DOHH2 (cell line): ENCODE results near the gene C1GALT1.
"Not testable (repeated sequence)": the region's sequence is repeated elsewhere in the genome, so short reads cannot be mapped to it uniquely, and the experiment has no call there.

Experiments used
- H3F3A ChIP-seq: fragments of 200-600 bp; sonication (generic), shearing (Covaris generic); 2 replicates; pipeline ENCODE4 v1.6.0; 2016; ENCODE audit warnings: antibody characterized with exemption, mild to moderate bottlenecking; ENCODE audit not compliant: control insufficient read depth, insufficient read depth
- H3K27ac ChIP-seq: fragments of 200-600 bp; sonication (generic); 2 replicates; pipeline ENCODE4 v1.5.1; 2014; ENCODE audit warnings: low read depth, mild to moderate bottlenecking, low read length, moderate library complexity
- H3K27me3 ChIP-seq: fragments of 200-600 bp; sonication (generic); 2 replicates; pipeline ENCODE4 v1.6.1; 2014; ENCODE audit warnings: mild to moderate bottlenecking, low read length, mixed read lengths; ENCODE audit not compliant: control insufficient read depth
- H3K36me3 ChIP-seq: fragments of 200-600 bp; sonication (generic); 2 replicates; pipeline ENCODE4 v1.6.1; 2014; ENCODE audit warnings: mild to moderate bottlenecking, low read length, moderate library complexity, mixed read lengths; ENCODE audit not compliant: control insufficient read depth
- H3K4me1 ChIP-seq: fragments of 200-600 bp; sonication (generic); 2 replicates; pipeline ENCODE4 v1.6.1; 2014; ENCODE audit warnings: mild to moderate bottlenecking, low read length, mixed read lengths; ENCODE audit not compliant: control insufficient read depth
- H3K4me2 ChIP-seq: fragments of 200-600 bp; sonication (generic); 2 replicates; pipeline ENCODE4 v1.6.0; 2014; ENCODE audit warnings: mild to moderate bottlenecking, low read length, moderate library complexity
- H3K4me3 ChIP-seq: fragments of 200-600 bp; sonication (generic); 2 replicates; pipeline ENCODE4 v1.5.1; 2014; ENCODE audit warnings: mild to moderate bottlenecking, low read length, mixed read lengths
- H3K79me2 ChIP-seq: fragments of 200-600 bp; sonication (generic); 2 replicates; pipeline ENCODE4 v1.6.1; 2014; ENCODE audit warnings: mild to moderate bottlenecking, low read length, mixed read lengths; ENCODE audit not compliant: control insufficient read depth
- H3K9me2 ChIP-seq: fragments of 200-600 bp; sonication (generic); replicated peaks from 2 replicates; pipeline ENCODE4 v1.6.1; 2014; ENCODE audit warnings: mild to moderate bottlenecking, low read length, mixed read lengths; ENCODE audit not compliant: control insufficient read depth
- H3K9me3 ChIP-seq: fragments of 200-600 bp; sonication (generic); 2 replicates; pipeline ENCODE4 v1.6.1; 2014; ENCODE audit warnings: antibody characterized with exemption, low read length, mixed read lengths; ENCODE audit not compliant: control insufficient read depth, insufficient read depth
- H4K20me1 ChIP-seq: fragments of 200-600 bp; sonication (generic); 2 replicates; pipeline ENCODE4 v1.6.0; 2014; ENCODE audit warnings: low read depth, mild to moderate bottlenecking, antibody characterized with exemption, low read length, moderate library complexity; ENCODE audit not compliant: control insufficient read depth, insufficient read depth
- CTCF ChIP-seq: fragments of 200-600 bp; sonication (generic); IDR thresholded peaks from one replicate; pipeline ENCODE4 v1.5.1; 2014; ENCODE audit warnings: antibody characterized with exemption, mild to moderate bottlenecking, low read depth, low read length; ENCODE audit not compliant: poor library complexity, severe bottlenecking
- EZH2phosphoT487 ChIP-seq: fragments of 200-600 bp; sonication (generic); IDR thresholded peaks from 2 replicates; pipeline ENCODE4 v1.6.1; 2017; ENCODE audit warnings: borderline replicate concordance, mild to moderate bottlenecking, antibody characterized with exemption, low read length, moderate library complexity, mixed read lengths

The C1GALT1 gene

GRCh38 chr7:7152315-7152714 lies 30.0 kb upstream of the C1GALT1 start:
- Histone ChIP-seq H3K4me1 (peaks cover 11% of the 10 kb centered on the region), H3K27ac (no peak overlapping the region), H3K36me3 (no peaks in the 10 kb centered on the region), H3F3A (no peaks in the 10 kb centered on the region), H3K79me2 (no peaks in the 10 kb centered on the region), H3K9me3 (peaks cover 13% of the 10 kb centered on the region; the same call in 1 of the 2 replicates), H3K9me2 (no peaks in the 10 kb centered on the region), H3K4me3 (no peak overlapping the region), H4K20me1 (no peaks in the 10 kb centered on the region), H3K4me2 (no peak overlapping the region), H3K27me3 (no peaks in the 10 kb centered on the region)
- no peak for TF ChIP-seq EZH2phosphoT487
- no peak for TF ChIP-seq CTCF

DNA sequence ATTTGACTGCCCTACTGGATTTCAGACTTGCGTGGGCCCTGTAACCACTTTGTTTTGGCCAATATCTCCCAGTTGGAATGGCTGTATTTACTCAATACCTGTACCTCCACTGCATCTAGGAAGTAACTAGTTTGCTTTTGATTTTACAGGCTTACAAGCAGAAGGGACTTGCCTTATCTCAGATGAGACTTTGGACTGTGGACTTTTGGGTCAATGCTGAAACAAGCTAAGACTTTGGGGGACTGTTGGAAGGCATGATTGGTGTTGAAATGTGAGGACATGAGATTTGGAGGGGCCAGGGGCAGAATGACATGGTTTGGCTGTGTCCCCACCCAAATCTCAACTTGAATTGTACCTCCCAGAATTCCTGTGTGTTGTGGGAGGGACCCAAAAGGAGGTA lies 28.0 kb upstream of the C1GALT1 start:
- not testable (repeated sequence) for H3K4me2 ChIP-seq, H3K27me3 ChIP-seq, H3F3A ChIP-seq, H3K27ac ChIP-seq, H3K79me2 ChIP-seq, H3K9me2 ChIP-seq, H3K4me3 ChIP-seq, H4K20me1 ChIP-seq, H3K36me3 ChIP-seq
- H3K4me1 ChIP-seq, result peaks cover 28% of the 10 kb centered on the region
- H3K9me3 ChIP-seq, result peaks cover 18% of the 10 kb centered on the region

DNA sequence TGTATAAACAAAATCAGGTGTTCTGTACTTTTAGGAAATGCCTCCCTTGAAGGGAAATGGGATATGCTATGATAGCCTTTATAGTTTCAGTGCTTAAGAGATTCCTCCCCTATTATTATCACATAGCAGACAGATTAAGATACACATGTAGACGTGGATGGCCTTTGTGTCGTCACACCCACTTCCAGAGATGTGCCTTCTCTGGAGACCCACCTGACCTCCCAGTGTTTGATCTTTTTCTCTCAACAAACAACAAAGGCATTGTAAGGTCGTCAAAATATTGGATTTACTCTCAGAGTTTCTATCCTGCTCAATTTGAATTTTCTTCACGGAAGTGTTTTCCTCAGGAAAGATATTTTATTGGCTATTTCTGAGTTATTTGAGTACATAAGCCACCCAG lies 25.7 kb upstream of the C1GALT1 start:
- Histone ChIP-seq H3F3A (no peaks in the 10 kb centered on the region), H3K36me3 (no peaks in the 10 kb centered on the region), H3K79me2 (no peaks in the 10 kb centered on the region), H3K4me2 (no peak overlapping the region), H3K4me3 (no peak overlapping the region), H3K9me3 (peaks cover 26% of the 10 kb centered on the region), H3K27ac (no peak overlapping the region), H3K4me1 (peaks cover 34% of the 10 kb centered on the region), H3K9me2 (no peaks in the 10 kb centered on the region), H4K20me1 (no peaks in the 10 kb centered on the region), H3K27me3 (no peaks in the 10 kb centered on the region)
- TF ChIP-seq CTCF (no peak), EZH2phosphoT487 (no peak)

GRCh38 chr7:7157177-7157886 lies 25.0 kb upstream of the C1GALT1 start:
- Histone ChIP-seq H3K79me2 (no peaks in the 10 kb centered on the region), H3K27ac (no peak overlapping the region), H3F3A (no peaks in the 10 kb centered on the region), H3K4me3 (no peak overlapping the region), H3K4me2 (no peak overlapping the region), H3K27me3 (no peaks in the 10 kb centered on the region), H3K36me3 (no peaks in the 10 kb centered on the region), H3K9me2 (no peaks in the 10 kb centered on the region), H4K20me1 (no peaks in the 10 kb centered on the region), H3K4me1 (peaks cover 28% of the 10 kb centered on the region), H3K9me3 (peaks cover 26% of the 10 kb centered on the region)
- TF ChIP-seq EZH2phosphoT487 (no peak), CTCF (no peak)
